Activated B cell treated with CpG ODN at 0.5 μM for 24 hours (primary cell): Measurements from ENCODE around the gene ZFYVE27. TPM values are rescaled to one million over a fixed set of nuclear protein-coding genes. Genes with fewer than 3 reads are reported as not detected.

Source experiments
- ATAC-seq: fragments of 200-7000 bp; cut with Tn5 transposase; one replicate; pipeline ENCODE4 v1.10.0; 2021; ENCODE audit warnings: low read depth, mild to moderate bottlenecking, moderate library complexity
- CTCF ChIA-PET: fragments of 350-600 bp; sonication (Branson Sonifier 250); formaldehyde crosslinking; loops from one replicate; lab custom pipeline; 2021; ENCODE audit warnings: antibody characterized with exemption; lab: Charles Lee
- POLR2A ChIA-PET: fragments of 350-600 bp; sonication (Branson Sonifier 250); formaldehyde crosslinking; loops from one replicate; lab custom pipeline; 2021; ENCODE audit warnings: antibody characterized with exemption; lab: Charles Lee
- DNase-seq: peaks from one replicate; pipeline ENCODE4 v3.0.0; 2022
- H3K27ac Mint-ChIP-seq: one replicate; pipeline ENCODE4 v1.8.0; 2020; ENCODE audit warnings: mixed read lengths
- H3K27me3 Mint-ChIP-seq: one replicate; pipeline ENCODE4 v1.8.0; 2021; ENCODE audit warnings: mixed read lengths
- H3K36me3 Mint-ChIP-seq: one replicate; pipeline ENCODE4 v1.8.0; 2021; ENCODE audit warnings: low read depth, mixed read lengths
- H3K4me1 Mint-ChIP-seq: one replicate; pipeline ENCODE4 v1.8.0; 2021; ENCODE audit warnings: mixed read lengths
- H3K4me3 Mint-ChIP-seq: one replicate; pipeline ENCODE4 v1.8.0; 2020; ENCODE audit warnings: mild to moderate bottlenecking, mixed read lengths
- H3K9me3 Mint-ChIP-seq: one replicate; pipeline ENCODE4 v1.8.0; 2020; ENCODE audit warnings: mixed read lengths
- CTCF ChIP-seq: fragments of 200-600 bp; IDR thresholded peaks from one replicate; pipeline ENCODE4 v1.8.0; 2022; ENCODE audit warnings: antibody characterized with exemption, mild to moderate bottlenecking
- intact Hi-C: fragments of 100-400 bp; cut with micrococcal nuclease; formaldehyde crosslinking; loops from one replicate; pipeline ENCODE4 v1.15.1; 2024
- total RNA-seq: library from RNA; stranded (reverse); gene quantifications from 2 replicates; pipeline ENCODE4 v1.2.3, GENCODE V29; 2022

The ZFYVE27 gene
- total RNA-seq, 1 donor from 2014 or later = 65.7 TPM

DNA sequence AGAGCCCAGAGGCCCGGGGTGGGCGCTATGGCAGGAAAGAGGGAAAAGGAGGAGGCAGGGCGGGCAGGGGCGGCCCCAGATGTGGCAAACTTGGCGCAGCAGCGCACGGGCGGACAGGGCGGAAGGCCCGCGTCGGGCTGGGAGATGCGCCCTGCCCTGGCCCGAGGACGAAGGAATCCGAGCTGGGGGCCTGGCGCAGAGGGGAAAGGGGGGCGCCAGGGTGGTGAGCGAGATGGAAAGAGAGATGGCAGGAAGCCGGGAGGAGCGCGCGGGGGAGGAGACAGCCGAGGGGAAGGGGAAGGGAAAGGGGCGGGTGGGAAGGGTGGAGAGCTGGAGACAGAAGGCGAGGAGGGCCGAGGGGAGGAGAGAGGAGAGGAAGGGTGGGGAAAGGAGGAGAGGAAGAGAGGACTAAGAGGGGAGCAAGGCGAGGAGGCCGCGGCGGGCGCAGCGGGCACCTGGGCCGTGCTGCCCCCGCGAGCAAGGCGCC is 23.5 kb upstream of the ZFYVE27 start, which contains the start of gene MARVELD1:
Gene MARVELD1, plus strand, starts transcription at position 392 of the 487 bp plus-strand sequence. CDS start 147 bp downstream, outside the sequence.
- no peaks in the 10 kb centered on the region for H3K9me3 Mint-ChIP-seq
- CTCF ChIA-PET = interaction anchor here (0.7 to 1.5 kb wide), 2 partner anchors 18 to 30 kb away, joined by 3 to 4 read pairs; no protein-coding TSS in a partner anchor
- peaks cover 14% of the 10 kb centered on the region for H3K4me1 Mint-ChIP-seq
- H3K27me3 Mint-ChIP-seq = peaks cover 27% of the 10 kb centered on the region
- peak within 1 kb of the TSS; percentile 97 for H3K4me3 Mint-ChIP-seq
- intact Hi-C loops = no loop called here
- no peak for ATAC-seq
- DNase-seq = no peak
- POLR2A ChIA-PET = interaction anchor here (1.1 to 2.0 kb wide), 3 partner anchors 19 to 26 kb away, joined by 3 to 16 read pairs (median 9); partner anchors contain the start of genes AVPI1 and ZFYVE27
- peak within 1 kb of the TSS; percentile 73 for H3K27ac Mint-ChIP-seq
- H3K36me3 Mint-ChIP-seq = peaks cover 4% of the 10 kb centered on the region
- no peak for TF ChIP-seq CTCF

DNA sequence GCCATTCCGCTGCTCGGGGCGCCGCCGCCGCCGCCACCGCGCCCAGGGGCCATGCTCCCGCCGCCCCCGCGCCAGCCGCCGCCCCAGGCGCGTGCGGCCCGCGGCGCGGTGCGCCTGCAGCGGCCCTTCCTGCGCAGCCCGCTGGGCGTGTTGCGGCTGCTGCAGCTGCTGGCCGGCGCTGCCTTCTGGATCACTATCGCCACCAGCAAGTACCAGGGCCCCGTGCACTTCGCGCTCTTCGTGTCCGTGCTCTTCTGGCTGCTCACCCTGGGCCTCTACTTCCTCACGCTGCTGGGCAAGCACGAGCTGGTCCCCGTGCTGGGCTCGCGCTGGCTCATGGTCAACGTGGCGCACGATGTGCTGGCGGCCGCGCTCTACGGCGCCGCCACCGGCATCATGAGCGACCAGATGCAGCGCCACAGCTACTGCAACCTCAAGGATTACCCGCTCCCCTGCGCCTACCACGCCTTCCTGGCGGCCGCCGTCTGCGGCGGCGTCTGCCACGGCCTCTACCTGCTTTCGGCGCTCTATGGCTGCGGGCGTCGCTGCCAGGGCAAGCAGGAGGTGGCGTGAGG is 23.0 kb upstream of the ZFYVE27 start:
- ChIA-PET CTCF (interaction anchor here (0.7 to 1.5 kb wide), 3 partner anchors 14 to 30 kb away, joined by 3 to 4 read pairs (median 4); no protein-coding TSS in a partner anchor), POLR2A (interaction anchor here (1.1 to 2.0 kb wide), 3 partner anchors 18 to 27 kb away, joined by 3 to 16 read pairs (median 9); partner anchors contain the start of genes AVPI1 and ZFYVE27)
- Mint-ChIP-seq H3K4me1 (peaks cover 14% of the 10 kb centered on the region), H3K27me3 (peaks cover 23% of the 10 kb centered on the region), H3K36me3 (peaks cover 4% of the 10 kb centered on the region), H3K27ac (peak overlapping the region; percentile 73), H3K9me3 (no peaks in the 10 kb centered on the region), H3K4me3 (peak overlapping the region; percentile 97)
- DNase-seq (peak; percentile 50), ATAC-seq (peak; percentile 84)
- intact Hi-C loops = loop anchor here (1.0 to 2.0 kb wide), 3 partner anchors 17 to 27 kb away; partner anchors contain the start of genes AVPI1 and ZFYVE27
- TF ChIP-seq CTCF = no peak

DNA sequence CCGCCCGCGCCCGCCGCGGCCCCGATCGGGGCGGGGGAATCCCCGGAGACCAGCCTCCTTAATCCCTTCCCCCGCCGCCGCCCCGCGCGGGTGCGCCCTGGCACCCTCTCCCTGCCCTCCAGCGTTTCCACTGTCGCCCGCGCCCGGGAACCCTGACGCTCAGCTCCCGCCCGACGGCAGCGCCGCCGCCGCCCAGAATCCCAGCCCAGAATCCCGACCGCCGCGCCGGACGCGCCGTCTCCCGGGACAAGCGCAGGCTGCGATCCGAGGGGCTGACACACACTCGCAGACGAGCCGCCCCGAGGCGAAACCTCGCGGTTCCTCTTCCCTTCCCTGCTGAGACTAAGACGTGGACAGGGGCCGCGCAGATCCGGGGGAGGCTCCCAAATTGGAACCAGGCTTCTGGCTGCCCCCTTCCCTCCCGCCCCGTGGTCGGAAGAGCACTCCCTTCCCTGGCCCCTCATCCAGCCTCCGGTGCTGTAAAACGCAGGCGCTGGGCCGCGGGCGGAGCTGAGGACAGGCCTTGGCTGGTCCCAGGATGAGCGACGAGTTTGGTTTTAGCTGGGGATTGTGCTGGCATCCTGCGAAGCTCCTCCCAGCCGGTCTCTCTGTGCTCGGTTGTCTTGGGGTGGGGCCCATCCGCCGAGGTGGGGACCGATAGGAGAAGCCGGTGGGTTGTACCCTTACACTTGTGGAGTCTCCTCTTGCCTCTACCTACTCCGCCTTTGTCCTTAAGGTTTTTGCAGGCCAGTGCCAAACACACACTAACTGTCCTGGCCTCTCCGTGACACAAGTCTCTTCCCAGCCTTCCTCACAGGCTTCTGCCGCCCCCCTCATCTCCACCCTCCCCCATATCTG is 22.3 kb upstream of the ZFYVE27 start:
- H3K4me3 Mint-ChIP-seq = peak overlapping the region; percentile 97
- ATAC-seq = peak; percentile 55

DNA sequence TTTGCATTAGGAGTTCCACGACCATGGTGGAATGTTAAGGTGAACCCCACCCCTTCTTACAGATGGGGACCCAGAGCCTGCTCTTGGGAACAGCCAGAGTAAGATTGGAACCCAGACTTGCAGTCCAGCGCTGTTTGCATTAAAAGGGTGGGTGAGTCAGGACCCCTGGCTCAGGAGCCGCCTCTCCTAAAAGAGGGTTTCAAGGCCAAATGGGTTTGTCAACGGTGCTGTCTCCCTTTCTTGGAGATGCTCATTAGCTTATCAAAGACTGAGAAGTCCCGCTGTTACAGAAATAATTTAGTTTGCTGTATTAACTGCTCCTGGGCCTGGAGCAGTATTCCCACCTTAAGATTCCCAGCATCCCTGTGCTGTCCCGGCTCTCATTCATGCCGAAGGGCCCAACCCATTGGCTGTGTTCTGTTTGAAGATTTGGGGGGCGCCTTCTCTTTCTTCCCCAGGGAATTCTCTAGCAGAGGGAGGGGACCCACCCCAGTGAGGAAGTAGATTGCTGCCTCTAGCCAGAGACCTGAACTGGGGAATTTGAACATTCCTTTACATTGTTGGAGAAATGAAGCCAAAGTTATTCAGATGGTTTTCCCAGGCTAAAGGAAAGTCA is 21.6 kb upstream of the ZFYVE27 start:
- Mint-ChIP-seq H3K4me1 (peaks cover 14% of the 10 kb centered on the region), H3K9me3 (no peaks in the 10 kb centered on the region), H3K27me3 (peaks cover 12% of the 10 kb centered on the region), H3K4me3 (peak overlapping the region; percentile 97), H3K36me3 (peaks cover 4% of the 10 kb centered on the region), H3K27ac (no peak overlapping the region)
- intact Hi-C loops = loop anchor here (2.0 kb wide), 1 partner anchor 21 kb away; the partner anchor contains the start of gene ZFYVE27
- TF ChIP-seq CTCF = no peak
- ChIA-PET CTCF (interaction anchor here (1.1 to 1.4 kb wide), 2 partner anchors 14 to 16 kb away, joined by 3 to 4 read pairs; no protein-coding TSS in a partner anchor), POLR2A (no interaction called here)
- no peak for DNase-seq
- no peak for ATAC-seq

More for the DNA sequence above, 22.3 kb upstream of the ZFYVE27 start:
- Mint-ChIP-seq H3K27ac (peak overlapping the region; percentile 73), H3K36me3 (peaks cover 4% of the 10 kb centered on the region), H3K9me3 (no peaks in the 10 kb centered on the region), H3K4me1 (peaks cover 14% of the 10 kb centered on the region), H3K27me3 (peaks cover 16% of the 10 kb centered on the region)
- CTCF ChIA-PET = interaction anchor here (1.1 to 1.5 kb wide), 3 partner anchors 13 to 29 kb away, joined by 3 to 4 read pairs (median 3); no protein-coding TSS in a partner anchor
- POLR2A ChIA-PET = interaction anchor here (1.1 to 2.0 kb wide), 3 partner anchors 18 to 28 kb away, joined by 3 to 16 read pairs (median 9); partner anchors contain the start of genes AVPI1 and ZFYVE27
- intact Hi-C loops = loop anchor here (1.0 to 2.0 kb wide), 3 partner anchors 17 to 27 kb away; partner anchors contain the start of genes AVPI1 and ZFYVE27
- no peak for DNase-seq
- no peak for TF ChIP-seq CTCF
